HEK293 (cell line): ENCODE data around the gene KCTD6.

Experiments
- INSM2 ChIP-seq: fragments of 450-650 bp; formaldehyde crosslinking; IDR thresholded peaks from 2 replicates; pipeline ENCODE4 v1.5.1; 2016; ENCODE audit warnings: missing biosample characterization, missing genetic modification characterization
- MEIS1 ChIP-seq: sonication (generic); formaldehyde crosslinking; IDR thresholded peaks from 2 replicates; pipeline ENCODE4 v1.8.1; 2022; ENCODE audit warnings: missing genetic modification reagents, mild to moderate bottlenecking, borderline replicate concordance
- OVOL3 ChIP-seq: fragments of 450-650 bp; formaldehyde crosslinking; IDR thresholded peaks from 2 replicates; pipeline ENCODE4 v1.5.1; 2016; ENCODE audit warnings: missing biosample characterization, missing genetic modification characterization
- PRDM4 ChIP-seq: fragments of 450-650 bp; formaldehyde crosslinking; IDR thresholded peaks from 2 replicates; pipeline ENCODE4 v1.5.1; 2017; ENCODE audit warnings: missing biosample characterization, missing genetic modification characterization
- SP3 ChIP-seq: fragments of 450-650 bp; formaldehyde crosslinking; IDR thresholded peaks from 2 replicates; pipeline ENCODE4 v1.5.1; 2016; ENCODE audit warnings: missing biosample characterization, missing genetic modification characterization
- SP7 ChIP-seq: fragments of 450-650 bp; formaldehyde crosslinking; IDR thresholded peaks from 2 replicates; pipeline ENCODE4 v1.5.1; 2016; ENCODE audit warnings: missing biosample characterization, missing genetic modification characterization
- ZBTB1 ChIP-seq: fragments of 450-650 bp; formaldehyde crosslinking; IDR thresholded peaks from 2 replicates; pipeline ENCODE4 v1.5.1; 2016; ENCODE audit warnings: missing biosample characterization, missing genetic modification characterization
- ZBTB11 ChIP-seq: fragments of 450-650 bp; formaldehyde crosslinking; conservative IDR thresholded peaks from 2 replicates; pipeline ENCODE4 v1.5.1; 2016; ENCODE audit warnings: low read depth, missing biosample characterization, missing genetic modification characterization
- ZBTB20 ChIP-seq: fragments of 450-650 bp; formaldehyde crosslinking; IDR thresholded peaks from 2 replicates; pipeline ENCODE4 v1.5.1; 2016; ENCODE audit warnings: missing biosample characterization, missing genetic modification characterization
- ZBTB6 ChIP-seq: fragments of 450-650 bp; formaldehyde crosslinking; IDR thresholded peaks from 2 replicates; pipeline ENCODE4 v1.5.1; 2017; ENCODE audit warnings: missing biosample characterization, missing genetic modification characterization
- ZFHX2 ChIP-seq: fragments of 450-650 bp; formaldehyde crosslinking; conservative IDR thresholded peaks from 2 replicates; pipeline ENCODE4 v1.5.1; 2016; ENCODE audit warnings: missing biosample characterization, missing genetic modification characterization
- ZFP37 ChIP-seq: fragments of 450-650 bp; formaldehyde crosslinking; IDR thresholded peaks from 2 replicates; pipeline ENCODE4 v1.5.1; 2016; ENCODE audit warnings: missing biosample characterization, missing genetic modification characterization
- ZNF140 ChIP-seq: fragments of 450-650 bp; formaldehyde crosslinking; IDR thresholded peaks from 2 replicates; pipeline ENCODE4 v1.5.1; 2016; ENCODE audit warnings: missing biosample characterization, missing genetic modification characterization
- ZNF211 ChIP-seq: fragments of 450-650 bp; formaldehyde crosslinking; IDR thresholded peaks from 2 replicates; pipeline ENCODE4 v1.5.1; 2016; ENCODE audit warnings: low read depth, missing biosample characterization, missing genetic modification characterization
- ZNF223 ChIP-seq: fragments of 450-650 bp; formaldehyde crosslinking; IDR thresholded peaks from 2 replicates; pipeline ENCODE4 v1.5.1; 2016; ENCODE audit warnings: missing biosample characterization, missing genetic modification characterization
- ZNF24 ChIP-seq: fragments of 450-650 bp; formaldehyde crosslinking; IDR thresholded peaks from 2 replicates; pipeline ENCODE4 v1.5.1; 2016; ENCODE audit warnings: missing biosample characterization, missing genetic modification characterization
- ZNF335 ChIP-seq: fragments of 450-650 bp; formaldehyde crosslinking; conservative IDR thresholded peaks from 2 replicates; pipeline ENCODE4 v1.5.1; 2016; ENCODE audit warnings: missing biosample characterization, missing genetic modification characterization
- ZNF354C ChIP-seq: fragments of 450-650 bp; formaldehyde crosslinking; IDR thresholded peaks from 2 replicates; pipeline ENCODE4 v1.5.1; 2016; ENCODE audit warnings: missing biosample characterization, missing genetic modification characterization, low read depth, borderline replicate concordance
- ZNF423 ChIP-seq: fragments of 450-650 bp; formaldehyde crosslinking; IDR thresholded peaks from 2 replicates; pipeline ENCODE4 v1.5.1; 2016; ENCODE audit warnings: missing biosample characterization, missing genetic modification characterization
- ZNF488 ChIP-seq: fragments of 450-650 bp; formaldehyde crosslinking; IDR thresholded peaks from 2 replicates; pipeline ENCODE4 v1.5.1; 2016; ENCODE audit warnings: missing biosample characterization, missing genetic modification characterization
- ZNF596 ChIP-seq: fragments of 450-650 bp; IDR thresholded peaks from 2 replicates; pipeline ENCODE4 v1.5.0; 2018; ENCODE audit warnings: missing biosample characterization, mild to moderate bottlenecking, missing genetic modification characterization, moderate library complexity
- ZNF704 ChIP-seq: fragments of 450-650 bp; formaldehyde crosslinking; IDR thresholded peaks from 2 replicates; pipeline ENCODE4 v1.5.1; 2016; ENCODE audit warnings: missing biosample characterization, missing genetic modification characterization
- ZNF785 ChIP-seq: fragments of 450-650 bp; formaldehyde crosslinking; IDR thresholded peaks from 2 replicates; pipeline ENCODE4 v1.5.1; 2016; ENCODE audit warnings: missing biosample characterization, missing genetic modification characterization
- ZSCAN30 ChIP-seq: fragments of 450-650 bp; IDR thresholded peaks from 2 replicates; pipeline ENCODE4 v1.5.1; 2018; ENCODE audit warnings: missing biosample characterization, mild to moderate bottlenecking, missing genetic modification characterization, moderate library complexity
- ZSCAN4 ChIP-seq: fragments of 450-650 bp; formaldehyde crosslinking; IDR thresholded peaks from 2 replicates; pipeline ENCODE4 v1.5.1; 2017; ENCODE audit warnings: missing biosample characterization, missing genetic modification characterization

Gene KCTD6

GRCh38 chr3:58471025-58471887, 20.6 kb upstream of the KCTD6 start (continued):
- TF ChIP-seq INSM2 (tag by site-specific recombination): peak; percentile 94
- peak; percentile 72; the same call in 1 of the 2 replicates for TF ChIP-seq ZNF596 (tag by site-specific recombination)
- TF ChIP-seq ZSCAN30: peak; percentile 43; the same call in 1 of the 2 replicates
- TF ChIP-seq ZFHX2: no peak
- peak; percentile 73 for TF ChIP-seq ZBTB20 (tag by site-specific recombination)
- no peak for TF ChIP-seq ZNF785 (tag by site-specific recombination)
- peak; percentile 93 for TF ChIP-seq PRDM4 (tag by site-specific recombination)
- TF ChIP-seq ZFP37 (tag by site-specific recombination): no peak
- TF ChIP-seq SP7 (tag by site-specific recombination): peak; percentile 97
- TF ChIP-seq ZNF423 (tag by site-specific recombination): peak; percentile 63; the same call in 1 of the 2 replicates
- 0 out of 2 replicates have a peak, but pooled peaks have one; percentile 70 for TF ChIP-seq ZNF223 (tag by site-specific recombination)
- TF ChIP-seq ZSCAN4 (tag by site-specific recombination): 0 out of 2 replicates have a peak, but pooled peaks have one; percentile 45
- peak; percentile 38; the same call in 1 of the 2 replicates for TF ChIP-seq ZNF335 (tag by site-specific recombination)
- no peak for TF ChIP-seq ZNF354C (tag by site-specific recombination)
- no peak for TF ChIP-seq ZBTB11
- no peak for TF ChIP-seq MEIS1 (CRISPR knock-in tag)
- peak; percentile 97 for TF ChIP-seq ZNF24 (tag by site-specific recombination)
- peak; percentile 99 for TF ChIP-seq OVOL3
- TF ChIP-seq ZNF211 (tag by site-specific recombination): no peak
- TF ChIP-seq ZBTB1: no peak
- TF ChIP-seq ZNF140 (tag by site-specific recombination): no peak
- no peak for TF ChIP-seq ZBTB6 (tag by site-specific recombination)
- TF ChIP-seq ZNF488 (tag by site-specific recombination): peak; percentile 95
- peak; percentile 46; the same call in 1 of the 2 replicates for TF ChIP-seq SP3 (tag by site-specific recombination)
- TF ChIP-seq ZNF704 (tag by site-specific recombination): no peak
